ENCODE measurements around the gene NEU1. TPM values are rescaled to one million over a fixed set of nuclear protein-coding genes. Genes with fewer than 3 reads are reported as not detected.

The NEU1 gene
- total RNA-seq, 1 experiment from 2014 or later, result 36.2 TPM

- peak overlapping the region; percentile 42 to 55; a peak in 3 of 5 replicates for H3K4me3 Mint-ChIP-seq
- no peaks in the 10 kb centered on the region; the same call in 1 of the 2 replicates for H3K79me2 ChIP-seq (ENCODE audit: insufficient read depth, low read length)
- no peak for DNase-seq
Observed at GRCh38 chr6:31899882-31900722, 37.5 kb upstream of the NEU1 start.

More at GRCh38 chr6:31899882-31900722, 37.5 kb upstream of the NEU1 start:
- H4K8ac ChIP-seq (replicated peaks; ENCODE audit: insufficient read length, low read depth, low read length), result no peak overlapping the region
- no peak overlapping the region for H2BK15ac ChIP-seq (ENCODE audit: low read depth, low read length)
- no peaks in the 10 kb centered on the region for H3K79me1 ChIP-seq (ENCODE audit: insufficient read depth, low read depth, low read length, poor library complexity, severe bottlenecking)
- no peak overlapping the region for H3K18ac ChIP-seq (ENCODE audit: insufficient read length, low read depth, low read length)
- H3T11ph ChIP-seq (ENCODE audit: low read length), result no peak overlapping the region
- no peak for TF ChIP-seq CTCF (conservative IDR thresholded peaks at IDR 0.05)
- no peak overlapping the region for H4K91ac ChIP-seq (ENCODE audit: insufficient read length, low read depth, low read length)
- no peak overlapping the region for H3K9ac ChIP-seq (ENCODE audit: extremely low read depth, insufficient read length, low read length)
- H2AFZ ChIP-seq (ENCODE audit: low read length), result no peak overlapping the region
- H3K27me3 ChIP-seq (ENCODE audit: insufficient read depth, low read length), result no peaks in the 10 kb centered on the region
- no peaks in the 10 kb centered on the region for H3K27me3 Mint-ChIP-seq (ENCODE audit: low read depth)
- H3K9me3 Mint-ChIP-seq, result no peaks in the 10 kb centered on the region; a peak in 1 of 5 replicates
- no peak overlapping the region for H3K23ac ChIP-seq (ENCODE audit: insufficient read length, low read depth, low read length)
- no peaks in the 10 kb centered on the region; the same call in 1 of the 2 replicates for H3K4me1 ChIP-seq (ENCODE audit: insufficient read depth, low read length)
- H4K20me1 ChIP-seq (ENCODE audit: control insufficient read depth, insufficient read depth, insufficient read length), result no peaks in the 10 kb centered on the region
- no CpG with 5 or more reads among the region's 49 CpGs for WGBS (ENCODE audit: extremely low coverage, insufficient read length, low lambda C conversion rate)
- H3K23me2 ChIP-seq (ENCODE audit: insufficient read length, low read depth, low read length, poor library complexity, severe bottlenecking), result peaks cover 11% of the 10 kb centered on the region
- H2BK20ac ChIP-seq (ENCODE audit: low read depth, low read length, poor library complexity, severe bottlenecking), result no peak overlapping the region
- peaks cover 22 to 36% of the 10 kb centered on the region in 2 experiments for H3K4me1 Mint-ChIP-seq
- no peak overlapping the region for H3K56ac ChIP-seq (ENCODE audit: insufficient read length, low read depth, low read length)
- peaks cover 18 to 26% (median 26%) of the 10 kb centered on the region in 3 experiments for H3K36me3 Mint-ChIP-seq (ENCODE audit: insufficient read depth in 1 of 3, low read depth in 3 of 3)
- no peak overlapping the region for H3K27ac ChIP-seq (ENCODE audit: insufficient read length, low read depth, low read length)
- H3K9me3 ChIP-seq (ENCODE audit: control insufficient read depth, low read depth, low read length), result no peaks in the 10 kb centered on the region
- no peak overlapping the region for H4K5ac ChIP-seq (ENCODE audit: insufficient read length, low read depth, low read length)
- no peak overlapping the region for H2BK120ac ChIP-seq (ENCODE audit: low read depth, low read length, poor library complexity, severe bottlenecking)
- no peak overlapping the region for H3K27ac Mint-ChIP-seq
- no peak overlapping the region for H2BK12ac ChIP-seq (ENCODE audit: insufficient read length, low read depth, low read length)
- no peak overlapping the region for H2BK5ac ChIP-seq (ENCODE audit: insufficient read length, low read length)
- H3K14ac ChIP-seq (ENCODE audit: insufficient read depth, low read length), result no peak overlapping the region
- no peak overlapping the region for H3K4ac ChIP-seq (ENCODE audit: low read depth, low read length)
- H2AK5ac ChIP-seq (ENCODE audit: insufficient read length, low read length), result no peak overlapping the region
- H3K4me2 ChIP-seq (ENCODE audit: insufficient read depth, insufficient read length, low read length), result no peak overlapping the region
